Gastrocnemius medialis (tissue), 4 donors: ENCODE results near the gene SPATS2L. TPM values are rescaled to one million over a fixed set of nuclear protein-coding genes. Genes with fewer than 3 reads are reported as not detected.

Experiments
- ATAC-seq, 2 donors: fragments of 150-250 bp; one replicate each; pipeline ENCODE4 v1.9.1; 2016
- DNase-seq, 2 donors: peaks; one replicate each; pipeline ENCODE4 v3.0.0-alpha.2; 2019
- H3K27ac ChIP-seq, 4 donors: fragments of 200-600 bp; sonication (generic); 1 replicate in 1 of 4; 2 replicates in 3 of 4; pipeline ENCODE4 v1.5.1; 2016 to 2018; ENCODE audit warnings: mild to moderate bottlenecking in 2 of 4, moderate library complexity in 1 of 4
- H3K27me3 ChIP-seq, 3 donors: fragments of 200-600 bp; sonication (generic) in 2 of 3; 1 replicate in 1 of 3; 2 replicates in 2 of 3; pipeline versions ENCODE4 v1.5.1 to v1.6.0; 2016 to 2019; ENCODE audit warnings: mild to moderate bottlenecking in 1 of 3, moderate library complexity in 1 of 3
- H3K36me3 ChIP-seq, 2 donors: fragments of 200-600 bp; sonication (generic) in 1 of 2; one replicate each; pipeline ENCODE4 v1.5.1; 2017 to 2018
- H3K4me1 ChIP-seq, 2 donors: fragments of 200-600 bp; sonication (generic) in 1 of 2; one replicate each; pipeline ENCODE4 v1.5.1; 2016 to 2017; ENCODE audit warnings: mild to moderate bottlenecking in 2 of 2
- H3K4me3 ChIP-seq, 4 donors: fragments of 200-600 bp; sonication (generic) in 3 of 4; 1 replicate in 1 of 4; 2 replicates in 3 of 4; pipeline ENCODE4 v1.5.1; 2016 to 2019; ENCODE audit warnings: mild to moderate bottlenecking in 2 of 4
- H3K9me3 ChIP-seq, 3 donors: fragments of 200-600 bp; sonication (generic) in 2 of 3; 1 replicate in 1 of 3; 2 replicates in 2 of 3; pipeline ENCODE4 v1.5.1; 2016 to 2019
- CTCF ChIP-seq, 5 experiments: fragments of 450-650 bp in 3 of 5; fragments of 200-600 bp in 2 of 5; sonication (generic) in 2 of 5; IDR thresholded peaks in 4 of 5; conservative IDR thresholded peaks in 1 of 5; 1 replicate in 4 of 5; 2 replicates in 1 of 5; pipeline ENCODE4 v1.5.1; 2016 to 2019; ENCODE audit warnings: antibody characterized with exemption in 5 of 5, mild to moderate bottlenecking in 3 of 5, moderate library complexity in 3 of 5
- POLR2A ChIP-seq, 2 donors: fragments of 450-650 bp; IDR thresholded peaks; one replicate each; pipeline ENCODE4 v1.6.1; 2017; ENCODE audit warnings: antibody characterized with exemption in 2 of 2, mild to moderate bottlenecking in 2 of 2, moderate library complexity in 2 of 2
- in situ Hi-C, 4 donors: fragments of 200-750 bp; cut with MboI; loops; one replicate each; pipeline versions ENCODE4 v1.15.0 to v1.8.0; 2017; ENCODE audit warnings: low sequenced_read_pairs in 4 of 4
- intact Hi-C: fragments of 100-400 bp; cut with DNase I; formaldehyde crosslinking; loops from one replicate; pipeline ENCODE4 v1.15.1; 2023; ENCODE audit warnings: low total_unique reads
- total RNA-seq, 4 donors: library from RNA; depleted of rRNA; stranded (reverse); fragments of >200 nt; gene quantifications; one replicate each; pipeline versions ENCODE4 v1.1.0 to v1.2.3, GENCODE V29; 2016

The SPATS2L gene
- total RNA-seq, 4 donors from 2014 or later: 34.0 to 74.2 (median 52.3) TPM

GRCh38 chr2:200450288-200450687 is 143.8 kb downstream of the SPATS2L start:
- no peak for TF ChIP-seq POLR2A (IDR thresholded peaks at IDR 0.05)
- Histone ChIP-seq H3K27me3 (no peaks in the 10 kb centered on the region), H3K27ac (no peak overlapping the region), H3K9me3 (no peaks in the 10 kb centered on the region), H3K4me1 (peaks cover 4 to 6% of the 10 kb centered on the region in 2 donors), H3K4me3 (no peak overlapping the region), H3K36me3 (no peaks in the 10 kb centered on the region)
- DNase-seq (no peak), ATAC-seq (no peak)
- in situ Hi-C loops (loop anchor here in 1 of 4 donors (25.0 kb wide), 1 partner anchor 138 kb away; the partner anchor contains the start of gene SPATS2L), intact Hi-C loops (no loop called here)

- H3K36me3 ChIP-seq: no peaks in the 10 kb centered on the region
- H3K4me3 ChIP-seq: no peak overlapping the region
- in situ Hi-C loops: loop anchor here in 1 of 4 donors (25.0 kb wide), 1 partner anchor 139 kb away; the partner anchor contains the start of gene SPATS2L
- H3K9me3 ChIP-seq: no peaks in the 10 kb centered on the region
- H3K4me1 ChIP-seq: peaks cover 12 to 16% of the 10 kb centered on the region in 2 donors
- ATAC-seq: no peak
- intact Hi-C loops: no loop called here
- H3K27me3 ChIP-seq: no peaks in the 10 kb centered on the region
- H3K27ac ChIP-seq: no peak overlapping the region
- TF ChIP-seq CTCF (IDR thresholded peaks at IDR 0.05 in 4 of 5, conservative IDR thresholded peaks at IDR 0.05 in 1 of 5): no peak
- no peak for TF ChIP-seq POLR2A (IDR thresholded peaks at IDR 0.05)
- DNase-seq: no peak
These were observed 145.0 kb downstream of the SPATS2L start for GRCh38 chr2:200451511-200451910.

- DNase-seq: no peak
- no peaks in the 10 kb centered on the region for H3K9me3 ChIP-seq
- ATAC-seq: no peak
- peaks cover 12 to 16% of the 10 kb centered on the region in 2 donors for H3K4me1 ChIP-seq
- H3K27ac ChIP-seq: no peak overlapping the region
- H3K27me3 ChIP-seq: no peaks in the 10 kb centered on the region
- no peak overlapping the region for H3K4me3 ChIP-seq
- H3K36me3 ChIP-seq: no peaks in the 10 kb centered on the region
- TF ChIP-seq CTCF (IDR thresholded peaks at IDR 0.05 in 4 of 5, conservative IDR thresholded peaks at IDR 0.05 in 1 of 5) (no peak), POLR2A (IDR thresholded peaks at IDR 0.05) (no peak)
- intact Hi-C loops: no loop called here
- in situ Hi-C loops: loop anchor here in 1 of 4 donors (25.0 kb wide), 1 partner anchor 140 kb away; the partner anchor contains the start of gene SPATS2L
These were observed 145.9 kb downstream of the SPATS2L start for GRCh38 chr2:200452377-200452776.

- no peaks in the 10 kb centered on the region for H3K27me3 ChIP-seq
- no peak overlapping the region for H3K4me3 ChIP-seq
- peaks cover 12 to 16% of the 10 kb centered on the region in 2 donors for H3K4me1 ChIP-seq
- no peaks in the 10 kb centered on the region for H3K9me3 ChIP-seq
- DNase-seq (no peak), ATAC-seq (no peak)
- intact Hi-C loops: no loop called here
- H3K27ac ChIP-seq: no peak overlapping the region
- in situ Hi-C loops: loop anchor here in 1 of 4 donors (25.0 kb wide), 1 partner anchor 141 kb away; the partner anchor contains the start of gene SPATS2L
- H3K36me3 ChIP-seq: no peaks in the 10 kb centered on the region
- TF ChIP-seq CTCF (IDR thresholded peaks at IDR 0.05 in 4 of 5, conservative IDR thresholded peaks at IDR 0.05 in 1 of 5) (no peak), POLR2A (IDR thresholded peaks at IDR 0.05) (no peak)
These were observed 146.8 kb downstream of the SPATS2L start for GRCh38 chr2:200453142-200453852.

GRCh38 chr2:200453853-200454534 is 147.5 kb downstream of the SPATS2L start:
- Histone ChIP-seq H3K4me1 (peaks cover 12 to 16% of the 10 kb centered on the region in 2 donors), H3K27ac (no peak overlapping the region), H3K4me3 (no peak overlapping the region), H3K9me3 (no peaks in the 10 kb centered on the region), H3K27me3 (no peaks in the 10 kb centered on the region), H3K36me3 (no peaks in the 10 kb centered on the region)
- DNase-seq (no peak), ATAC-seq (no peak)
- intact Hi-C loops (no loop called here), in situ Hi-C loops (loop anchor here in 1 of 4 donors (25.0 kb wide), 1 partner anchor 142 kb away; the partner anchor contains the start of gene SPATS2L)
- TF ChIP-seq POLR2A (IDR thresholded peaks at IDR 0.05) (no peak), CTCF (IDR thresholded peaks at IDR 0.05 in 4 of 5, conservative IDR thresholded peaks at IDR 0.05 in 1 of 5) (no peak)
